ENCODE measurements around the gene FOXO3.

DNA sequence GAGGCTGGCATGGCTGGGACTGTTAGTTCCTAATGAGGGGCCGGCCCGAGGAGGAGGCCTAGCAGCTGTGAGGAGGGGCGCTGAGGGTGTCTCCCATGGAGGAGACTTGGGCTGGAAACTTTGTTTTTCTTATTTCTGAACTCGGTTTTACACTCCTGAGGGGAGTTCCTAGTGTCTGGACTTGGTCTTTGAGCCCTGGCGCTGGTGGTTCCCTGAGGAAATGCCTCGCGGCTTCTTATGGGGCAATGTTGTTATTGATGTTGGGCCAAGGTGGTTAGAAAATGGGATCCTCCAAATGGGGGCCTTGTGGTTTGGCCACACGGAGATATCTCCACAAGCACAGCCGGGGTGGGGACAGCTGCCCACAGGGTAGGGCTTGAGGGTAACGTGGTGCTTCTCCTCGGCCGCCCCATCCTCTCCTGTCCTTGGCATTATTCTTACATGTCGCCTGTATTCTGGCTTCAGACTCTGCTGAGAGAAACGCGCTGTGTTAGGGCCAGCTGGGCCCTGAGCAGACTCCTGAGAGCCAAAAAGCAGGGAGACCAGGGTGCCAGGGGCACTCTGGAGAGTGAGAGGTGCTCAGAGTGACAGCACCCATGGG lies 136.9 kb downstream of the FOXO3 start:
- TF ChIP-seq EZH2 (IDR thresholded peaks at IDR 0.05) (no peak), POLR2AphosphoS5 (IDR thresholded peaks at IDR 0.05; ENCODE audit: borderline replicate concordance, low read depth, low read length) (no peak)
